Liver (tissue), 3 donors: Measurements from ENCODE around the gene DPP6.

Experiments
- CTCF ChIP-seq: fragments of 150-350 bp; IDR thresholded peaks from 2 replicates; pipeline ENCODE4 v1.5.1; 2017; ENCODE audit warnings: improper control_type of control experiment, low read depth, low read length; ENCODE audit not compliant: missing input control
- EGR1 ChIP-seq, 2 donors: IDR thresholded peaks; 2 replicates each; pipeline ENCODE4 v1.6.1; 2016 to 2018; ENCODE audit warnings: antibody characterized with exemption in 2 of 2, low read depth in 2 of 2
- RAD21 ChIP-seq, 2 donors: IDR thresholded peaks; 2 replicates each; pipeline ENCODE4 v1.6.1; 2016; ENCODE audit warnings: antibody characterized with exemption in 2 of 2, mild to moderate bottlenecking in 2 of 2
- REST ChIP-seq: IDR thresholded peaks from 2 replicates; pipeline ENCODE4 v1.6.1; 2016; ENCODE audit warnings: antibody characterized with exemption, mild to moderate bottlenecking
- SP1 ChIP-seq: IDR thresholded peaks from 2 replicates; pipeline ENCODE4 v1.6.1; 2018; ENCODE audit warnings: antibody characterized with exemption, mild to moderate bottlenecking
- YY1 ChIP-seq: IDR thresholded peaks from 2 replicates; pipeline ENCODE4 v1.6.1; 2016; ENCODE audit warnings: antibody characterized with exemption, mild to moderate bottlenecking
- ZBTB33 ChIP-seq: IDR thresholded peaks from 2 replicates; pipeline ENCODE4 v1.6.1; 2016; ENCODE audit warnings: antibody characterized with exemption
- donor health status: healthy.
- donor health status: healthy.

DNA sequence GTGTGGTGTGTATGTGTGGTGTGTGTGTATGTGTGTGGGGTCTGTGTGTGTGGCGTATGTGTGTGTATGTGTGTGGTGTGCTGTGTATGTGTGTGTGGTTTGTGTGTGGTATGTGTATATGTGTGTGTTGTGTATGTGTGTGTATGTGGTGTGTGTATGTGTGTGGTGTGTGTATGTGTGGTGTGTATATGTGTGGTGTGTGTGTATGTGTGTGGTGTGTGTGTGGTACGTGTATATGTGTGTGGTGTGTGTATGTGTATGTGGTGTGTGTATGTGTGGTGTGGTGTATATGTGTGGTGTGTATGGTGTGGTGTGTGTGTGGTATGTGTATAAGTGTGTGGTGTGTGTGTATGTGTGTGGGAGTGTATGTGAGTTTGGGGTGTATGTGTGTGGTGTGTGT lies 522.0 kb downstream of the DPP6 start:
- TF ChIP-seq ZBTB33: no peak
- TF ChIP-seq REST: no peak
- no peak for TF ChIP-seq CTCF
- no peak for TF ChIP-seq RAD21 (IDR thresholded peaks at IDR 0.05)
- TF ChIP-seq YY1: no peak
- TF ChIP-seq EGR1 (IDR thresholded peaks at IDR 0.05; ENCODE audit: low read depth in 2 of 2): no peak
- no peak for TF ChIP-seq SP1
